Activated T-cell treated with anti-CD3 and anti-CD28 coated beads, Interleukin-2, amount 50 U/mL, for 72 hours (primary cell): Measurements from ENCODE around the gene MED13L. TPM values are rescaled to one million over a fixed set of nuclear protein-coding genes. Genes with fewer than 3 reads are reported as not detected.
A peak's percentile ranks its signal among the peaks of the same experiment; 100 is the strongest.
"Not testable (repeated sequence)": the region's sequence is repeated elsewhere in the genome, so short reads cannot be mapped to it uniquely, and the experiment has no call there.

Experiments used
- ATAC-seq, 2 donors: fragments of 150-1000 bp; cut with Tn5 transposase; replicated peaks in 1 of 2; 2 replicates each; pipeline ENCODE4 v1.10.0; 2021; ENCODE audit warnings: moderate library complexity in 2 of 2, mild to moderate bottlenecking in 1 of 2
- DNase-seq, 2 donors: peaks; one replicate each; pipeline ENCODE4 v3.0.0; 2021 to 2022; ENCODE audit warnings: mixed read lengths in 1 of 2
- H3K27ac Mint-ChIP-seq: one replicate; pipeline ENCODE4 v1.8.0; 2022; ENCODE audit warnings: mild to moderate bottlenecking, moderate library complexity, mixed read lengths
- H3K27me3 Mint-ChIP-seq: one replicate; pipeline ENCODE4 v1.8.0; 2022; ENCODE audit warnings: low read depth, mixed read lengths
- H3K36me3 Mint-ChIP-seq, 2 donors: one replicate each; pipeline ENCODE4 v1.8.0; 2022; ENCODE audit warnings: mixed read lengths in 2 of 2, mild to moderate bottlenecking in 1 of 2; ENCODE audit not compliant: insufficient read depth in 2 of 2
- H3K4me1 Mint-ChIP-seq: one replicate; pipeline ENCODE4 v1.8.0; 2022; ENCODE audit warnings: low read depth, mixed read lengths
- H3K4me3 Mint-ChIP-seq, 2 donors: one replicate each; pipeline ENCODE4 v1.8.0; 2022; ENCODE audit warnings: mild to moderate bottlenecking in 2 of 2, mixed read lengths in 2 of 2, moderate library complexity in 2 of 2
- H3K9me3 Mint-ChIP-seq, 2 donors: one replicate each; pipeline ENCODE4 v1.8.0; 2022; ENCODE audit warnings: mixed read lengths in 2 of 2
- total RNA-seq, 2 donors: library from RNA; stranded (reverse); gene quantifications; one replicate each; pipeline ENCODE4 v1.2.3, GENCODE V29; 2022

MED13L gene
- total RNA-seq, 2 donors from 2014 or later, result 72.8 to 74.5 TPM

DNA sequence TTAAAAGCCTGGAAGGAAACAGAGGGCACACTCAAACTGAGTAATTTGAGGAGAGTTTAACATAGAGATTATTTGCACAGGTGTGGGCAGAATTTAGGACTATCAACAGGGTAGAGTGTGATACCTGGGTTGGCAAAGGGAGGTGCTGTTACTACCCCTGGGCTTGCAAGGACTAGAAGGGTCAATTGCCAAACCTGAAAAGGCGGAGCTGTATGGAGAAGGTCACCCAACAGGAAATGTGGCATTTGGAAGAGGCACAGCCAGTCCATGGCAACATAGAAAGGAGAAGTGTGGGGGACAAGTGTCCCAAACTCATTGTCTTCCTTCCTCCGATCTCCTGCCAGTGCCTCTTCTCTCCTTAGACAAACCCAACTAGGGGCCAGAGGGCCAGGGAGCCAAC, 21.6 kb upstream of the MED13L start:
- Mint-ChIP-seq H3K4me1 (no peaks in the 10 kb centered on the region), H3K27ac (no peak overlapping the region), H3K36me3 (peaks cover 0 to 1% of the 10 kb centered on the region in 2 donors), H3K27me3 (peaks cover 12% of the 10 kb centered on the region), H3K9me3 (peaks cover 0 to 4% of the 10 kb centered on the region in 2 donors), H3K4me3 (no peak overlapping the region)
- ATAC-seq (no peak), DNase-seq (no peak)

DNA sequence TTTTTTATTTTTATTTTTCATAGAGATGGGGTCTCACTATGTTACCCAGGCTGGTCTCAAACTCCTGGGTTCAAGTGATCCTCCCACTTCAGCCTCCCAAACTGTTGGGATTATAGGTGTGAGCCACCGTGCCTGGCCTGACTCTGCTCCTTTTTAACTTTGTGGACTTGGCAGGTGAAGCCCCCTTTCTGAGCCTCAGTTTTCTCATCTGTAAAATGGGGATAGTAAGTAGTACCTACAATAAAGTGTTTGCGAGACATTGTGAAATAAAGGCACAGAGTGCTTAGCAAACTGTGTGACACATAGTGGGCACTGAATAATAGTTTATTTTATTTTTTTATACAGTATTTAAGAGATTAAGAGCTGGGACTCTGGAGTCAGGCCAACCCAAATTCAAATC, 21.1 kb upstream of the MED13L start:
- ATAC-seq (no peak), DNase-seq (no peak)
- Mint-ChIP-seq H3K36me3 (peaks cover 0 to 1% of the 10 kb centered on the region in 2 donors), H3K27ac (no peak overlapping the region), H3K4me3 (no peak overlapping the region), H3K9me3 (peaks cover 0 to 4% of the 10 kb centered on the region in 2 donors), H3K4me1 (no peaks in the 10 kb centered on the region), H3K27me3 (peaks cover 12% of the 10 kb centered on the region)

DNA sequence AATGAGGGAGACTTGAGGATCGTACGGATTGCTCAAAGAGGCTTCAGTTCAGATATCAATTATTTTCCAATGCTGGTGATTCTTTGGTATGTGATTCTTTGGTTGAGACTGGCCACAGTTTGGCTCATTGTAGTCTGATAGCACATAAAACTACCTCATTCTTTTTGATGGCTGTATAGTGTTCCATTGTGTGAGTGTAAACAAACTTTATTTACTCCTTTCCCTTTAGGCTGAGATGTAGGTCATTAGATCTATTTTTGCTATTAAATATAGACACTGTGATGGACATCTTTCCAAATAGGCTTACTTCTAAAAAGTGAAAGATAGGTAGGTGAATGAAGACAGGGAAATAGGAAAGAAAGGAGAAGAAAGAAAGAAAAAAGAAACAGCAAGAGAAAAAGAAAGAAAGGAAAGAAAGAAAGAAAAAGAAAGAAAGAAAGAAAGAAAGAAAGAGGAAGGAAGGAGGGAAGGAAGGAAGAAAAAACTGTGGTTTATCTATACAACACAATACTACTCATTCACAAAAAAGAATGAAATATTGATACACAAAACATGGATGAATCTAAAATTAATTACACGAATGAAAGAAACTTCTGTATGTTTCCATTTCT, 19.8 kb upstream of the MED13L start:
- H3K9me3 Mint-ChIP-seq, result peaks cover 0 to 4% of the 10 kb centered on the region in 2 donors
- no peak overlapping the region for H3K27ac Mint-ChIP-seq

DNA sequence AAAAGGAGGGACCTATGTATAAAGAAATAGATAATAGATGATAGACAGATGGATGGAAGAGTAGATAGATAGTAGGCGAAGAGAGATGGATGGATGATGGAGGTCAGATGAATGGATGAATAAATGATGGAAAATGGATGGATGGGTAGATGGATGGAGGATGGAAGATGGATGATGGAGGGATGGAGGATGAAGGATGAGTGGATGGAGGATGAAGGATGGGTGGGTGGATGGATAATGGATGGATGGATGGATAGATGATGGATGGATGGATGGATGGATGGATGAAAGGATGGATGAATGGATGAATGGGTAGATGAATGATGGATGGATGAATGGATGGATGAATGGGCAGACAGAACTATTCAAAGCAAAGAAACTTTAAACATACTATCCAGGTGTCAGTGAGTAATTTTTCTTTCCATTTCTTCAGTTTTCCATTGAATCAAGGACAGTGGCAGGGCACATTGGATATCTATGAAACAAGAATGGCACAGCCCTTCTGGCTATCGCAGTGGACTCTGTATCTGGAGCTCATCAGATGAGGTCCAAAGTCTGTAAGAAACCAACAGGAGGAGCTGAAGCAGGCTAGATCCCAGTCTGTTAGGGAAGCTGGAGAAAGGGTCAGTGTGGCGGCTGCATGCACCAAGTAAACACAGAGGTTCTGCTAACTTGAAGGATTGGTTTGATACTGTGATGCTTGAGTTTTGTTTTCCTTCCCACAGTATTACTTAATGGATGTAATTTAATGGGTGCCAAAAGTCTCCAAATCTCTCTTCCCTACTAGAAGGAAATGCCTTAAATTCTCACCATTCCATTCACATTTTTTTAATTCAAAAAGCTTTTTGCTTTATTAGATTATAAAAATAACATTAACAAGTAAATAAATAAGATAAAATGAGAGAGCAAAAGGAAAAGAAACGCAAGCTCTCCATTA, 18.1 kb upstream of the MED13L start:
- Mint-ChIP-seq H3K4me3 (no peak overlapping the region), H3K36me3 (peaks cover 0 to 1% of the 10 kb centered on the region in 2 donors), H3K4me1 (no peaks in the 10 kb centered on the region), H3K9me3 (peaks cover 0 to 4% of the 10 kb centered on the region in 2 donors), H3K27me3 (peaks cover 12% of the 10 kb centered on the region), H3K27ac (no peak overlapping the region)
- ATAC-seq (no peak), DNase-seq (no peak)

More for the DNA sequence above, 19.8 kb upstream of the MED13L start:
- ATAC-seq (no peak), DNase-seq (no peak)
- Mint-ChIP-seq H3K4me3 (no peak overlapping the region), H3K27me3 (peaks cover 12% of the 10 kb centered on the region), H3K36me3 (peaks cover 0 to 1% of the 10 kb centered on the region in 2 donors), H3K4me1 (no peaks in the 10 kb centered on the region)

DNA sequence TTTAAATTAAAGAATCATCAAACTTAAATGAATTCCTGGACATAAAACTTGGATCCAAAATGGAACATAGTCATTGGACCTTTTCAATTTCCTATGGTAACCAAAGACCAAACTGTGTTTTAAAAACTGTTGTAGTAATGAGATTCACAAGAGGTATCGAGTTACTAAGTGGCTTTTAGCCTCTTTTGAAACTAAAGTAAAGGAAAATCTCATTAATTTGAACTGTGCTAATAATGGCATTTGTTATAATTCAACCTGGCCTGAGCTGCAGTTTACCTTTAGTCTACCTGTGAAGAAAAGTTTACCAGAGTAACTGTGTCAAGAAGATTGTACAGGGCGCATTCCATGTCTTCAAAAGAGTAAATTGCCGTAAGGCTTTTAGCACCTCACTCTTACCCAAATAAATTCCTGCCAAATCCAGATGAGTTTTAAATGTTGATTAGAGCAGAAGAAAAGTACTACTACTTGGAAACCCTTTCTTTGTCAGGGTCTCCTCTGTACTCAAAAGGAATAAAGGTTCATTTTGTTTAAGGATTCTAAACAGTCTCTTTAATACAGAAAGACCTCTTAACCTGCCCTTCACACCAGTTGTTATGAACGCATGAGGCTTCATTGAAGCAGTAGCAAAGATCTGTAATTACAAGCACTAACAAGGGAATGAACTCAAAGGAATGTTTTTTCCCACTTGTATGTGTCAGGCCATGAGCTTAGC, 17.1 kb upstream of the MED13L start:
- Mint-ChIP-seq H3K27me3 (peaks cover 12% of the 10 kb centered on the region), H3K4me1 (no peaks in the 10 kb centered on the region), H3K4me3 (no peak overlapping the region), H3K9me3 (peaks cover 0 to 4% of the 10 kb centered on the region in 2 donors), H3K36me3 (peaks cover 0 to 1% of the 10 kb centered on the region in 2 donors), H3K27ac (no peak overlapping the region)
- DNase-seq (no peak), ATAC-seq (no peak)

DNA sequence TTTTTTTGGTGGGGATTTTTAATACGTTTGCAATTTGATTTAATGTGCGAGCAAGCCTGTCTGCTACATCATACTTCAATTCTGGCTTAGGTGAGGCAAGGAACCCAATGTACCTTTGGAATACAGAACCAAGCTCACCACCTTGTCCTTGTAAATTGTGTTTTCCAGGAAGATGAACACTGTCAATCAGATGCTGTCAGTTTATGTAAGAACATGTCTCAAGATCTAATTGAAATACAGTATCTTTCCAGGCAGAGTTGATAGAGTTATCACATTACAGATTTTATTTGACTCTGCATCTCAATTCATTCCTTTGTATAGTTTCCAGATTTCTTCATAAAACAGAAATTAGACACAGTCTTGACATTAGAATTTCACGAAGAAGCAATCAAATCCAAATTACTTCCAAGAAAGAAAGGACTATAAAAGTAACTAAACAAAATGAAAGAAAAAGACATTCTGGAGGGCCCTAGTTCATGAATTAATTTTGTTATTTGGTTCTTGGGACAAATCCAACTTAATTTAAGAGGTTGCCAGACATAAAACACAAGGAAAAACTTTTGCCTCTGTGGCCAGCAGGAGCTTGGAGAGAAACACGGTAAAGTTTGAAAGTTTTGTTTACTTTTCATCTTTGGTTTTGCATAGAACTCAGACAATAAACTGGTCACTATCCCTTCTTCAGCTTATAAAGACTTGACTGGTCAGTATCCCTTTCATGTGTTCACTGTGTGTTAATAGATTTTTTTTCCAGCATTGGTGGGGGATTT, 16.4 kb upstream of the MED13L start:
- DNase-seq, result no peak
- Mint-ChIP-seq H3K9me3 (peaks cover 0 to 4% of the 10 kb centered on the region in 2 donors), H3K36me3 (peaks cover 0 to 1% of the 10 kb centered on the region in 2 donors), H3K27ac (no peak overlapping the region), H3K4me1 (no peaks in the 10 kb centered on the region), H3K4me3 (no peak overlapping the region), H3K27me3 (peaks cover 12% of the 10 kb centered on the region)
- ATAC-seq, result no peak

DNA sequence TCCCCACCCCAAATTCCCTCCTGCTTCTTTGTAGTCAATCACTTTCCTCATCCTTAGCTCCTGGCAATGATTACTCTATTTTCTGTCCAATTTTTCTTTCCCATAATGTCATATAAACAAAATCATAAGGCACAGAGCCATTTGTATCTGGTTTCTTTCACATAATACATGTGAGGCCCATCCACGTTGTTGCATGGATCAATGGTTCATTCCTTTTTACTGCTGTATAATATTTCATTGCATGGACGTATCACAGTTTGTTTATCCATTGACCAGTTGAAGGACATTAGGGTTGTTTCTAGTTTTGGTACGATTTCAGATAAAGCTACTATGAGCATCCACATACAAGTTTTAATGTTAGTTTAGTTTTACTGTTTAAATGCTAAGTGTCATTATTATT, 13.7 kb upstream of the MED13L start:
- Mint-ChIP-seq H3K36me3 (no peaks in the 10 kb centered on the region), H3K27ac (no peak overlapping the region), H3K9me3 (peaks cover 0 to 4% of the 10 kb centered on the region in 2 donors), H3K4me1 (no peaks in the 10 kb centered on the region), H3K4me3 (no peak overlapping the region), H3K27me3 (peaks cover 12% of the 10 kb centered on the region)
- DNase-seq (no peak), ATAC-seq (no peak)

DNA sequence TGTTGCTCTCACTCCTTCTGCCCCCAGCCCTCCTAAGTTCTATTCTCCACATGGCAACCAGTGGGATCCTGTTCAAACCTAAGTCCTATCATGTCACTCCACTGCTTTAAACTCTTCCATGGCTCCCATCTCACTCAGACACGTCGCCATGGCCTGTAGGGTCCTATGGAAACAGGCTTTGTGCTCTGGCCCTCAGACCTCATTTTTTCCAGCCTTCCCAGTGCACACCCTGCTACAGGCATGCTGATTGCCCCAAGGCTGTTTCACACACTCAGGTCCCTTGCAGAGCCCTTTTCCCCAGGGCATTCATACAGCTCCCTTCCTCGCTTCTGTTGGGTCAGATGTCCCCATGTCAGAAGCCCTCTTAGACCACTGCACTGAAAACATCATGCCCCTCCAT, 11.2 kb upstream of the MED13L start:
- H3K9me3 Mint-ChIP-seq, result no peaks in the 10 kb centered on the region
- no peaks in the 10 kb centered on the region for H3K4me1 Mint-ChIP-seq
- no peak overlapping the region for H3K27ac Mint-ChIP-seq
- DNase-seq (no peak), ATAC-seq (no peak)
- H3K27me3 Mint-ChIP-seq, result no peaks in the 10 kb centered on the region
- H3K4me3 Mint-ChIP-seq, result no peak overlapping the region
- H3K36me3 Mint-ChIP-seq, result no peaks in the 10 kb centered on the region

DNA sequence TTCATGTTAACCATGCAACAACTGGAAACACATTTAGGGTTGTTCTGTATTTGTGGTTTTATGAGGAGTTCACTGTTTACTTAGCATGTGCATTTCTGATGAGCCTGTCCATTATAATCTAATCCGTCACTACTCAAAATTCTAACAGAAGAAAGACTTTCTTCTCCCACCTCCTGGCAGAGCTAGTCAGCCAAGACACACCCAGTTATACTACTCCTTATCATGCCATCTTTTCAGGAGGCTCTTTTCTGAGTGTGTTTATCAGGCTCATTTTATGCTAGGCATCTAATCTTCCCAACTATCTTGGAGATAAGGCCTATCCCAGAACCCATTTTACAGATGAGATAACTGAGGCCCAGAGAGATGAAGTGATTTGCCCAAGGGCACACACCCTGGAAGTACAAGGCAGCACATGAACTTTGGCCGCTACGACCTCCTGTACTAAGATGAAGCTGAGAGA, 10.4 kb upstream of the MED13L start:
- Mint-ChIP-seq H3K9me3 (no peaks in the 10 kb centered on the region), H3K4me1 (peaks cover 5% of the 10 kb centered on the region), H3K27ac (no peak overlapping the region), H3K4me3 (no peak overlapping the region), H3K36me3 (no peaks in the 10 kb centered on the region), H3K27me3 (no peaks in the 10 kb centered on the region)
- ATAC-seq (no peak), DNase-seq (no peak)

DNA sequence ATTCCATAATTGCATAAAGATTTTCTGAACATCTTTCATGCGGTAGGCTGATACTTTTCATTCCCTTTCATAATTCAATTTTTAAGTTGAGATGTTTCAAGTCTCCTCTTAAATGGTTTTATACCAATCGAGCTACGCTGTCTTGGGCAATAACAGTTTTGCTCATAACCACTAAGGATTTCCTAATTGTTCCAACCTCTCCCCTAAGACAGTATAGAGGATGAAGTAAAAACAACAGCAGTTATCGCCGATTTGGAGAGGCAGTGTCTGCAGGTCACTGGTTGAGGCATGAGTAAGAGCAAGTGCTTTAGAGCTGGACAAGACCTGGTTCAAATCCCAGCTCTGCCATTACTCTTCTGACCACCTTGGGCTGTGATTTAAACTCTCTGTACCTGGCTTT, 6.9 kb upstream of the MED13L start:
- no peaks in the 10 kb centered on the region for H3K36me3 Mint-ChIP-seq
- no peak overlapping the region for H3K4me3 Mint-ChIP-seq
- no peaks in the 10 kb centered on the region for H3K9me3 Mint-ChIP-seq
- no peaks in the 10 kb centered on the region for H3K27me3 Mint-ChIP-seq
- DNase-seq, result no peak
- no peak for ATAC-seq
- no peak overlapping the region for H3K27ac Mint-ChIP-seq
- H3K4me1 Mint-ChIP-seq, result peaks cover 20% of the 10 kb centered on the region

DNA sequence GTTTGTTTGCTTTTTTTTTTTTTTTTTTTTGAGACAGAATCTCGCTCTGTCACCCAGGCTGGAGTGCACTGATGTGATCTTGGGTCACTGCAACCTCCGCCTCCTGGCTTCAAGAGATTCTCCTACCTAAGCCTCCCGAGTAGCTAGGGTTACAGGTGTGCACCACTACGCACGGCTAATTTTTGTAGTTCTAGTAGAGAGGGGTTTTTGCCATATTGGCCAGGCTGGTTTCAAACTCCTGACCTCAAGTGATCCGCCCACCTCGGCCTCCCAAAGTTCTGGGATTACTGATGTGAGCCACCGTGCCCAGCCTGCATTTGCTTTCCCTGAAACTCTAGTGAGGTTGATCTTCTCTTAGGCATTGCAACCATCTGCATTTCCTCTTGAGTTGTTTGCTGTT, 6.4 kb upstream of the MED13L start:
- peaks cover 20% of the 10 kb centered on the region for H3K4me1 Mint-ChIP-seq
- H3K36me3 Mint-ChIP-seq, ATAC-seq, H3K4me3 Mint-ChIP-seq, DNase-seq, H3K9me3 Mint-ChIP-seq, H3K27me3 Mint-ChIP-seq, H3K27ac Mint-ChIP-seq: not testable (repeated sequence)

DNA sequence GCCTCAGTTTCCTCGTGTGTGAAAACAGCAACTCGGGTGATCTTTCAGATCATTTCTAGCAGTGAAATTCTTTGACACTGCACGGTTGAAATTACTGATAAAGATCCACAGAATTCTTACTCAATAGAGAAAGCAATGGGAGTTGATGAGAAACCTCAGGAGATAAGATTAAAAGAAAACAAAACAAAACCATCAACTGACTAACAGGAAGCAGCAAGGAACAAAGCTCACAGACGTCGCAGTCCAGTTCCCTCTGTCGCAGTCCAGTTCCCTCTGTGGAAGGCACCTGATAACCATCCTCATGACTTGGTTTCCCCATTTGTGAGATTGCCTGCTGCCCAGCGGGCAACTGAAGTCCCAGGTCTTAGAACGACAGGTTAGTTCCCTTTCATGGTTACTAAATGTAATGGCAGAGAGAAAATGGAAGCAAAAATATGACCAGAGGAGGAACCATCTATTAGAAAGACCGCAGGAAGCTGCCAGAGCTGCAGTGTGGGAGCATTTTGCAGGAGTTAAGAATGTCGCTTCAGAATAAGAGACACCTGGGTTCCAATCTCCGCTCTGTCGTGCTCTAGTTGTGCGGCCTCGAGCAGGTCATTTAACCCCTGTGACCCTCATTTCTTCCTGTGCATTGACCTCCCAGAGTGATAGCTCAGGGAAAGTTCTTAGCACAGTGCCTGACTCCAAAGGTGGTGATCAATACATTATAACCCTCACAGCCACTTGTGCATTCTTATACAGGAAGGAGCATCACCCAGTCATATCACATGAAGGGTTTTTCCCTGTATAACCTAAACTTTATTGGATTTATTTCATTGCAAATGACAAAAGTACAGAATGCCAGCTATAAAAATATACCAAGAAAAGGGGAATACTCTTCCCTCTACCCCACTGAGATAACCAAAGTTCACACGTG, 5.1 kb upstream of the MED13L start:
- peaks cover 24% of the 10 kb centered on the region for H3K4me1 Mint-ChIP-seq
- no peak overlapping the region for H3K27ac Mint-ChIP-seq
- DNase-seq (no peak), ATAC-seq (peak in 1 of 2 donors; percentile 52)
- H3K27me3 Mint-ChIP-seq, result no peaks in the 10 kb centered on the region
- peak overlapping the region; percentile 41 to 71 for H3K4me3 Mint-ChIP-seq
- H3K9me3 Mint-ChIP-seq, result no peaks in the 10 kb centered on the region
- H3K36me3 Mint-ChIP-seq, result no peaks in the 10 kb centered on the region
